ENCODE data around the gene ROR2.

The ROR2 gene

DNA sequence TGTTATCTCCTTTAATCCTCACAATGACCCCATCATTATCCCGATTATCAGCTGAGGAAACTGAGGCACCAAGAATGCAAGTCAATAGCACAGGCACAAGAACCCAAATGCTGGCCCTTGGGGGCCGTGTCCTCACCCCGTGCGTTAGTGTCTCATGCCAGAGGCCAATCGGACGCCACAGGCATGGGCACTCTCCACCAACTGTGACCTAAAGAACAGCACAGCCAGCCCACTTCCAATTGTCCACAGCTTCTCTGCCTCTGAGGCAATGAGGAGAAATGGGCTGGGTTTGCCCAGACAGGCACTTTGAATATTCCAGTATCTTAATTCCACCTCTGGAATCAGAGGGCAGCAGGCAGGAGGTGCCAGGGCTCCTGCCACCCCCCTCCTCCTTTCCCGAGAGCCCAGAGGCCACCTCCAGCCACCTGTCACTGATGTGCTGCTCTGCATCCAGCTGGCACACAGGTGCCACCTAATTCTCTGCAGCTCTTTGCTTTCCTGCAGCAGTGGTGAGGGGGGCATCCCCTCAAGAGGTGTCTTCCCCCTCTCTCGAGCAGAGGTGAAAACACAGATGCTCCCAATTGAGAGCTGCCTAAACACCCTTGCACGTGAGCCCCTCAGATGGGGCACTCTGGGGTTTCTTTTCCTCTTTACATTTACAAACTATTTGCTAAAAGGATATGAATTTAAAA is 107.5 kb downstream of the ROR2 start:
- H3K4me3 ChIP-seq (replicated peaks; ENCODE audit: low read depth, low read length) = no peak overlapping the region
- TF ChIP-seq, protein P1, sequence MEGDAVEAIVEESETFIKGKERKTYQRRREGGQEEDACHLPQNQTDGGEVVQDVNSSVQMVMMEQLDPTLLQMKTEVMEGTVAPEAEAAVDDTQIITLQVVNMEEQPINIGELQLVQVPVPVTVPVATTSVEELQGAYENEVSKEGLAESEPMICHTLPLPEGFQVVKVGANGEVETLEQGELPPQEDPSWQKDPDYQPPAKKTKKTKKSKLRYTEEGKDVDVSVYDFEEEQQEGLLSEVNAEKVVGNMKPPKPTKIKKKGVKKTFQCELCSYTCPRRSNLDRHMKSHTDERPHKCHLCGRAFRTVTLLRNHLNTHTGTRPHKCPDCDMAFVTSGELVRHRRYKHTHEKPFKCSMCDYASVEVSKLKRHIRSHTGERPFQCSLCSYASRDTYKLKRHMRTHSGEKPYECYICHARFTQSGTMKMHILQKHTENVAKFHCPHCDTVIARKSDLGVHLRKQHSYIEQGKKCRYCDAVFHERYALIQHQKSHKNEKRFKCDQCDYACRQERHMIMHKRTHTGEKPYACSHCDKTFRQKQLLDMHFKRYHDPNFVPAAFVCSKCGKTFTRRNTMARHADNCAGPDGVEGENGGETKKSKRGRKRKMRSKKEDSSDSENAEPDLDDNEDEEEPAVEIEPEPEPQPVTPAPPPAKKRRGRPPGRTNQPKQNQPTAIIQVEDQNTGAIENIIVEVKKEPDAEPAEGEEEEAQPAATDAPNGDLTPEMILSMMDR (IDR thresholded peaks at IDR 0.05; ENCODE audit: low read depth, low read length, missing control alignments) = no peak
- DNase-seq (ENCODE audit: extremely low read depth, low read depth) = no peak

DNA sequence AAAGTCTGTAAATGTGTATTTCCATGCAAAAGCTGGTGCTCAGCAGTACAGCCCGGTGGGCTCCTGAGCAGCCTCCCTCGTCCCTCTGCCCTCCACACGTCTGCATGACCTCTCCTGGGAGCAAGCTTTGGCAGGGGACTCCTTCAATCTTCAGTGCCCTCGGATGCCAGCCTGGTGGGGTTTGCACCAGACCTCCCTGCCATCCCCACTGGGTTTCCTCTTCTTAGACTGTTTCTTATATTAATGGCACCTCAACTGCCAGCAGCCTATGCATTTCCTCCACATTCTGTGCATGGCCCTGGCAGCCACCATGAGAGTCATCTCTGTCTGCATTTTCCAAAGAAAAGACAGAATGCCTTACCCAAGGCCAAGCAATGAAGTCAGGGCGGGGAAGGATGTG is 108.4 kb downstream of the ROR2 start:
- TF ChIP-seq, protein P1 (IDR thresholded peaks at IDR 0.05; ENCODE audit: low read depth, low read length, missing control alignments) = no peak
- DNase-seq (ENCODE audit: extremely low read depth, low read depth) = no peak
- no peak overlapping the region for H3K4me3 ChIP-seq (replicated peaks; ENCODE audit: low read depth, low read length)

DNA sequence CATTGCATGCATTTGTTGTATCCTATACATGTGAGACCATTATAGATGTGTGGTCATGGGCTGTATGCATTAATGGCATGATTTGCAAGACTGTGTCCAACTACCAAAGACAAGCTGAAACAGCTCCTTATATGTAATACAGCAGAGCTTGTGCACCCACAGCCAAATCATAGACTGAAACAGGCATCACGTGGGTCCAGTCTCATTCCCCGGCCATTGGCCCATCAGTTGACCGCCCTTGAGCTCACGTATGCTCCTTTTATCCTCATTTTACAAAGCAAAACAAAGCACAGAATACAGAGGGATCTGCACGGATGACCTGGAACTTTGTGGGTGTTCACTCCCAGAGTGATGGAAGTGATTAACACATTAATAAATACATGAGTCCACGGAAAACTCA is 109.1 kb downstream of the ROR2 start:
- TF ChIP-seq, protein P1 (IDR thresholded peaks at IDR 0.05; ENCODE audit: low read depth, low read length, missing control alignments) = no peak
- H3K4me3 ChIP-seq (replicated peaks; ENCODE audit: low read depth, low read length) = no peak overlapping the region
- DNase-seq (ENCODE audit: extremely low read depth, low read depth) = no peak

DNA sequence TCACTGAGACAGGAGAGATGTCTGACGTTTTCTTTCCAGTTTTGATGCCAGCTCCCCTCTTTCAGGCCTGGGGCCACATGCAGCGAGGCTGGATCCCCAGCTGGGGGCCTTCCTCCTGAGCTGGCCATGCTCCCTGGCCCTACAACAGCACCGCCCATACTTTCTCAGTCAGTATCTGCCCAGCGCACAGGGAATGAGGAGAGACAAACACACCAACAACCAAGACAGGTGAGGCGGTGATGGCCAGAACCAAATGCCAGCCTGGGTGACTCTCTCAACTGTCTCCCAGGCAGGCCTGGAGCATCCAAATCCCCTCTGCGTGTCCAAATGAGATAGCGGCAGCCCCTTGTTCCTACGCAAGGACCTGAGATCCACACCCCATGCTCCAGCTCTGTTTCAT is 109.6 kb downstream of the ROR2 start:
- TF ChIP-seq, protein P1 (IDR thresholded peaks at IDR 0.05; ENCODE audit: low read depth, low read length, missing control alignments) = no peak
- no peak overlapping the region for H3K4me3 ChIP-seq (replicated peaks; ENCODE audit: low read depth, low read length)
- no peak for DNase-seq (ENCODE audit: extremely low read depth, low read depth)

DNA sequence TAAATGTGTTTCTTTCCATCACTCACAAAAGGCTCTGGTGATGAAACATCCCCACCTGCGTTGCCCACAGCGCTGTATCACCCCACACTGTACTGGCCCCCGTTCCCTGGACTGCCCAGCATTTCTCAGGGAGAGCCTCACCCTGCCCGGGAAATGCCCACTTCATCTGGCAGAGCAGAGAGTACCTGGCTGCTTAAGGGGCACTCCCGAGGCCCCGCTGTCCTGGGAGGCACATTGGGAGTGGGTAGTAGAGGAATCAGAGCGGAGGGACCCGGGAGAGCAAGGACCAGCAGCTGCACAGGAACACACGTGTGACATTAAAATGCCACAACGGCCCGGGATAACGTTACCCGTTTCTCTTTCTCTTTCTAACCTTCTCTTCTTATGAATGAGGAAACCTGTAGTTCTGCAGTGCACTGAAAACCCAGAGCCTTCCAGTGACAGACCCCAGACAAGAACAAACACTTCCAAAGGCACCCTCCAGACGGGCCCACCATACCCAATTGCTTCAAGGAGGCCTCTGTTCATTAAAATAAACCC is 110.0 kb downstream of the ROR2 start:
- H3K4me3 ChIP-seq (replicated peaks; ENCODE audit: low read depth, low read length) = no peak overlapping the region
- no peak for DNase-seq (ENCODE audit: extremely low read depth, low read depth)
- TF ChIP-seq, protein P1 (IDR thresholded peaks at IDR 0.05; ENCODE audit: low read depth, low read length, missing control alignments) = no peak

DNA sequence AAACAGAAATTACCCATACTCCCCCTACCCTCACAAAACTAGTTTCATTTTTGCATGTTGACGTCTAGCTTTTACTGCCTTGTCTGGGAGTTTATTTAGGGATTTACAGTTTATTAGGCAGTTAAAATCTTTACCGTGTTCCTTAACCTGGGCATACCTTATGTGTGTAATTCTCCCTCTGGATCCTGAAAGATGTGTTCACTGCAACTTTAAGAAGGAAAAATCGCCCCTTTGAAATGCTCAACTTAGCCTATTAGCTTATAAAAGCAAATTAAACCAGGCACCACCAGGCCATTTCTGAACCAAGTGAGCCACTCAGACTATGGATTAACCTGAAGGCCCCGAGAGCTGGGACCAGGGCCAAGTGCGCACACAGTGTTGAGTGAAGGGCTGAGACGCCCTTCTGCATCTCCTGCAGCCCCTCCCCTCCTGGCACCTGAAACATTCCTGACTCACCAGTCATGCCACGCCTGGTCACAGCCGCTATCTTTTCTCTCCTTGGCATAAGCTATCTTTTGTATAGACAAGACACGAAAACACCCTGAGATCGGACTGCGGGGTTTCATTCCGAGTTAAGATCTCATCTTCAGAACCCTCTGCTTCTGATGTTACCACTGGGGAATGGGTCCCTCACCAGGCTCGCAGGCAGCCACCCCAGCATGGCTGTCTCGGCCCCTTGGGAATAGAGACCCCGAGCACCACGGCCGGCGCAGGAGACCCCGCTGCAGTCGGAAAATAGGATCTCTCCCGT is 111.9 kb downstream of the ROR2 start:
- H3K4me3 ChIP-seq (replicated peaks; ENCODE audit: low read depth, low read length) = peak overlapping the region; percentile 16; the same call in 1 of the 2 replicates
- TF ChIP-seq, protein P1 (IDR thresholded peaks at IDR 0.05; ENCODE audit: low read depth, low read length, missing control alignments) = no peak
- DNase-seq (ENCODE audit: extremely low read depth, low read depth) = peak; percentile 43

Data from HFF-Myc (cell line).